ENCODE results near the gene ITGA2B. TPM values are rescaled to one million over a fixed set of nuclear protein-coding genes. Genes with fewer than 3 reads are reported as not detected.
"Not testable (repeated sequence)": the region's sequence is repeated elsewhere in the genome, so short reads cannot be mapped to it uniquely, and the experiment has no call there.

The ITGA2B gene
- total RNA-seq, 2 donors from 2014 or later, result 1.0 to 2.6 TPM

DNA sequence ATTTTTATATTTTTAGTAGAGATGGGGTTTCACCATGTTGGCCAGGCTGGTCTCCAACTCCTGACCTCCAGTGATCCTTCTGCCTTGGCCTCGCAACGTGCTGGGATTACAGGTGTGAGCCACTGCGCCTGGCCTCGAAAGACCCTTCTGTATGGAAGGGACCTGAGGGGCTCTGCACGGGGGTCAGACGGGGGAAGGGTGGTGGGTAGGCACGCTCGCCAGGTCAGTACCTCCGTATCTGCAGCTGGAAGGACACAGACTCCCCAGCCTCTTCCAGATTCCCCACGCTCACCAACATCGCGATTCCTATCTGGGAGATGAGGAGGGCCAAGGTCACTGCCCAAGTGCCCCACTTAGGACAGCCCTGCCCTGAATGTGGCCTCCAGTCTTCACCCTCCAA lies 12.7 kb downstream of the ITGA2B start:
- Histone ChIP-seq H3K27me3 (no peaks in the 10 kb centered on the region), H3K4me1 (peaks cover 0 to 26% of the 10 kb centered on the region in 2 donors), H3K36me3 (no peaks in the 10 kb centered on the region), H3K4me3 (no peak overlapping the region), H3K9me3 (no peaks in the 10 kb centered on the region), H3K27ac (no peak overlapping the region)
- no peak for DNase-seq (ENCODE audit: low spot score)
- TF ChIP-seq, protein P1, sequence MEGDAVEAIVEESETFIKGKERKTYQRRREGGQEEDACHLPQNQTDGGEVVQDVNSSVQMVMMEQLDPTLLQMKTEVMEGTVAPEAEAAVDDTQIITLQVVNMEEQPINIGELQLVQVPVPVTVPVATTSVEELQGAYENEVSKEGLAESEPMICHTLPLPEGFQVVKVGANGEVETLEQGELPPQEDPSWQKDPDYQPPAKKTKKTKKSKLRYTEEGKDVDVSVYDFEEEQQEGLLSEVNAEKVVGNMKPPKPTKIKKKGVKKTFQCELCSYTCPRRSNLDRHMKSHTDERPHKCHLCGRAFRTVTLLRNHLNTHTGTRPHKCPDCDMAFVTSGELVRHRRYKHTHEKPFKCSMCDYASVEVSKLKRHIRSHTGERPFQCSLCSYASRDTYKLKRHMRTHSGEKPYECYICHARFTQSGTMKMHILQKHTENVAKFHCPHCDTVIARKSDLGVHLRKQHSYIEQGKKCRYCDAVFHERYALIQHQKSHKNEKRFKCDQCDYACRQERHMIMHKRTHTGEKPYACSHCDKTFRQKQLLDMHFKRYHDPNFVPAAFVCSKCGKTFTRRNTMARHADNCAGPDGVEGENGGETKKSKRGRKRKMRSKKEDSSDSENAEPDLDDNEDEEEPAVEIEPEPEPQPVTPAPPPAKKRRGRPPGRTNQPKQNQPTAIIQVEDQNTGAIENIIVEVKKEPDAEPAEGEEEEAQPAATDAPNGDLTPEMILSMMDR (IDR thresholded peaks at IDR 0.05), result no peak

DNA sequence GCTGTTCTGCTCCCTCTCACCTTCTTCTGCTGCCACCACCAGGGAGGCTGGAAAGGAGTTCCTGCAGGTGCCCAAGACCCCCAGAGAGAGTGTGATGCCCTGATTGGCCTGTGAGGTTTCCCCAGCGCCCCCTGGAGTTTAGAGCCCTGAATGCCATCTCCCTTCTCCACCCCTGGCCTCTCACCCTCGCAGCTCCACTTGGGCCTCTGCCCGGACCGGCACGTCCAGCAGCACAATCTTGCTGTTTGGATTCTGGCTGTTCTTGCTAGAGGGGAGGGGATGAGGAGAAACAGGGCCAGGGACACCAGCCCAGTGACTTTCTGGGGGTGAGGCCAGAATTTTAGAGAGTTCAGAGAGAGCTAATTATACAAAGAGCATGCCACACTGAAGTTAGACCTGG lies 13.3 kb downstream of the ITGA2B start:
- TF ChIP-seq, protein P1 (IDR thresholded peaks at IDR 0.05), result peak; percentile 32 to 58
- Histone ChIP-seq H3K4me1 (peaks cover 0 to 26% of the 10 kb centered on the region in 2 donors), H3K4me3 (no peak overlapping the region), H3K27ac (no peak overlapping the region), H3K36me3 (no peaks in the 10 kb centered on the region), H3K27me3 (no peaks in the 10 kb centered on the region), H3K9me3 (no peaks in the 10 kb centered on the region)
- no peak for DNase-seq (ENCODE audit: low spot score)

DNA sequence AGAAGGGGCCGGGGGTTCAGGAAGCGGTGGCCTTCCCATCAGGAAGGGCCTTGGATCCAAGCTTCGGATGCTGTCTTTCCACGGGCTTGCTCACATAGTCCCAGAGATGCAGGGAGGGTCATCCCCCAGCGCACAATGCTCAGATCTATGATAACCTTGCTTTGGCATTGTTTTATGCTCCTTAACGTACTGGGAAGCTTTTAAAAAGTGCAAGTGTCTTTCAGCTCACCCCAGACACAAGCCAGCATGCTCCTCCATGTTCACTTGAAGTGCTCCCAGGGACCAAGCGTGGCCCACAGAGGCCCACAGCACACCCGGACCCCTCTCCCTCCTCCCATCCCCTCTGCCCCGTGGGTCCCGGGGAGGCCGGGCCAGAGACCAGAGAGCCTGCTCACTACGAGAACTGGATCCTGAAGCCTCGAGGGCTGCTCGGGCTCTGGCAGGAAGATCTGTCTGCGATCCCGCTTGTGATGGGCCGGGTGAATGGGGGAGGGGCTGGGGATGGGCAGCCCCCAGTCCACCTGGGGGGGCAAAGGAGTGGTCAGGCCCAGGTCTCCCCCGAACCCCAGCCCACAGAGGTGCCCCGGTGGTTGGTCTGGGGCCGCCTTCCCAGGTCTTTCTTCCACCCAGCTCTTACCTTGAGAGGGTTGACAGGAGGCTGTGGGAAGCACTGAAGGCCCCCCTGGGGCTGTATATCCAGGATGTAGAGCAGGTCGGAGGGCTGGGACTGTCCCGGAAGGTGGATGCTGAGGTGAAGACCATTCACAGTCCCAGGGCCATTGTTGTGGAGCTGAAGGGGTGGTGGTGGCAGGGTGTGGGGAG lies 14.0 kb downstream of the ITGA2B start:
- Histone ChIP-seq H3K4me1 (peaks cover 0 to 26% of the 10 kb centered on the region in 2 donors), H3K9me3 (no peaks in the 10 kb centered on the region), H3K4me3 (no peak overlapping the region), H3K27ac (no peak overlapping the region), H3K36me3 (no peaks in the 10 kb centered on the region), H3K27me3 (no peaks in the 10 kb centered on the region)
- TF ChIP-seq, protein P1 (IDR thresholded peaks at IDR 0.05), result no peak
- no peak for DNase-seq (ENCODE audit: low spot score)

DNA sequence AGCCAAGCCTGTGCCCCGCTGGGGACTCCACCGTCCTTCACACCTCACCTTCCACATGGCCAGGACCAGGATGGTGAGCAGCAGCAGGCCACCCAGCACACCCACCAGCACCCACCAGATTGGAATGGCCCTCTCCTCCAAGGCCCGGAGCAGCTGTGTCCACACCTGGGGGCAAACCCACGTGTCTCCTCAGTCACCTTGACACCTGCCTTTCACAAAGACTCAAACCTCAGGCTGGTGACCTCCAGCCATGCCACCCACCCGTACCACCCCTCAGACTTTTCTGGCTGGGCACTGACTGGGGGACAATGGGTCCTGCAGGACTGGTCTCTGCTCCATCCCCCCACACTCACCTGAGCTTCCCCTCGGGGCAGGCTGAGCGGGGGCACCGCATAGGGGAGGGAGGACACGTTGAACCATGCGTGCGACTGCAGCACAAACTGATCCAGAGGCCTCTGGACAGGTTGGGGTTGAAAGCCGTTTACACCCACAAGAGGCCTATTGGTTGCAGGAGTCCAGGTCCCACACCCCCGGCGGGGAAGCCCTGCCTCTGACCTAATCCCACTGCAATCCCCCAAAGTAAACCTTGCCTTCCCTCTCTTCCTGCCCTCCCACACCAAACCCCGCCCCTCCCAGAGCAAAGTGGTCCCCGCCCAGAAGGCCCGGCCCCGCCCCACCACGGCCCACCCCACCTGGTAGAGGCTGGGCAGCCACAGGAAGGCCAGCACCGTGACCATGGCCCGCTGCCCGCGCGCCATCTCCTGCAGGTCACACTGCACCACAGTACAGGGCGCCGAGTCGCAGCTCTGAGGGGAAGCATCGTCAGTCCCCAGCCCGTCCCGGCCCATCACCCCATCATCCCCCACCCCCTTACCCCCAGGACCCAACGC lies 14.9 kb downstream of the ITGA2B start:
- no peak for DNase-seq (ENCODE audit: low spot score)
- no peaks in the 10 kb centered on the region for H3K9me3 ChIP-seq
- no peaks in the 10 kb centered on the region for H3K27me3 ChIP-seq
- no peak overlapping the region for H3K4me3 ChIP-seq
- no peak overlapping the region for H3K27ac ChIP-seq
- TF ChIP-seq, protein P1 (IDR thresholded peaks at IDR 0.05), result no peak
- peaks cover 0 to 26% of the 10 kb centered on the region in 2 donors for H3K4me1 ChIP-seq
- H3K36me3 ChIP-seq, result no peaks in the 10 kb centered on the region

DNA sequence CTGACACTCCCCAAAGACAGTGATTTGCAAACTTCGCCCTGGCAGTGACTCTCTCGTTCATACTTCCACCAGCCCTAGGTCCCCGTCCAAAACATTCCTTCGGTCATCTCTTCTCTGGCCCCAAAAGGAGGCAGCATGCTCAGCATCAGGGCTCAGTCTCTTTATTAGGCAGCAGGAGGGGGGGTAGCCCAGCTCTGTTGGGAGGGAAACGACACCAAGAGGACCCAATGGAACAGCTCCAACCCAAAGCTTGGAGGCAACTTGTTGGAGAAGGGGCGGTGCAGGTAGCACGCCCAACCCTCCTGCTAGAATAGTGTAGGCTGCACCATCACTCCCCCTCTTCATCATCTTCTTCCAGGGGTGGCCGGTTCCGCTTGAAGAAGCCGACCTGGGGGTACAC lies 17.4 kb downstream of the ITGA2B start:
- Histone ChIP-seq H3K9me3 (no peaks in the 10 kb centered on the region), H3K36me3 (no peaks in the 10 kb centered on the region), H3K4me3 (no peak overlapping the region), H3K4me1 (peaks cover 0 to 26% of the 10 kb centered on the region in 2 donors), H3K27ac (no peak overlapping the region), H3K27me3 (no peaks in the 10 kb centered on the region)
- TF ChIP-seq, protein P1 (IDR thresholded peaks at IDR 0.05), result no peak
- no peak for DNase-seq (ENCODE audit: low spot score)

DNA sequence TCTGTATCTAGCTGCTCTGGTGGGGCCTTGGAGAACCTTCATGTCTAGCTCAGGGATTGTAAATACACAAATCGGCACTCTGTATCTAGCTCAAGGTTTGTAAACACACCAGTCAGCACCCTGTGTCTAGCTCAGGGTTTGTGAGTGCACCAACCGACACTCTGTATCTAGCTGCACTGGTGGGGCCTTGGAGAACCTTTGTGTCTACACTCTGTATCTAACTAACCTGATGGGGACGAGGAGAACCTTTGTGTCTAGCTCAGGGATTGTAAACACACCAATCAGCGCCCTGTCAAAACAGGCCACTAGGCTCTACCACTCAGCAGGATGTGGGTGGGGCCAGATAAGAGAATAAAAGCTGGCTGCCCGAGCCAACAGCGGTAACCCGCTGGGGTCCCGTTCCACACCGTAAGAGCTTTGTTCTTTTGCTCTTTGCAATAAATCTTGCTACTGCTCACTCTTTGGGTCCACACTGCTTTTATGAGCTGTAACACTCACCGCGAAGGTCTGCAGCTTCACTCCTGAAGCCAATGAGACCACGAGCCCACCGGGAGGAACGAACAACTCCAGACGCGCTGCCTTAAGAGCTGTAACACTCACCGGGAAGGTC lies 19.9 kb downstream of the ITGA2B start:
- not testable (repeated sequence) for H3K9me3 ChIP-seq; DNase-seq (ENCODE audit: low spot score); H3K27me3 ChIP-seq; H3K4me1 ChIP-seq; H3K4me3 ChIP-seq; H3K27ac ChIP-seq; H3K36me3 ChIP-seq

DNA sequence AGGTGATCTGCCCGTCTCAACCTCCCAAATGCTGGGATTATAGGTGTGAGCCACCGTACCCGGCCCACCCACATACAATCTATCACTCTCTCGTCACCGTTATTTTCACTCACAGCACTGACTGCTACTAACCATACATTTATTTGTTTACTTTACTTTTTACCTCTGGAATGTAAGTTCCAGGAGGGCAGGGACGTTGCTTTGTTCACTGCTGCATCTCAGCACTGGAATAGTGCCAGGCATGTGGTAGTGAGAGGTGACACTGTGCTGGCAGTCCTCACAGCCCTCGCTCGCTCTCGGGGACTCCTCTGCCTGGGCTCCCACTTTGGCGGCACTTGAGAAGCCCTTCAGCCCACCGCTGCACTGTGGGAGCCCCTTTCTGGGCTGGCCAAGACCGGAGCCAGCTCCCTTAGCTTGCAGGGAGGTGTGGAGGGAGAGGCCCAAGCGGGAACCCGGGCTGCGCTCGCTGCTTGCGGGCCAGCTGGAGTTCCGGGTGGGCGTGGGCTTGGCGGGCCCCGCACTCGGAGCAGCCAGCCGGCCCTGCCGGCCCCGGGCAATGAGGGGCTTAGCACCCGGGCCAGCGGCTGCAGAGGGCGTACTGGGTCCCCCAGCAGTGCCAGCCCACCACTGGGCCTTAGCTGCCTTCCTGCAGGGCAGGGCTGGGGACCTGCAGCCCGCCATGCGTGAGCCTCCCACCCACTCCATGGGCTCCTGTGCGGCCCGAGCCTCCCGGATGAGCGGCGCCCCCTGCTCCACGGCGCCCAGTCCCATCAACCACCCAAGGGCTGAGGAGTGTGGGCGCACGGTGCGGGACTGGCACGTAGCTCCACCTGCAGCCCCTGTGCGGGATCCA lies 20.8 kb downstream of the ITGA2B start:
- not testable (repeated sequence) for H3K9me3 ChIP-seq; H3K4me3 ChIP-seq; H3K27ac ChIP-seq; H3K36me3 ChIP-seq; DNase-seq (ENCODE audit: low spot score); H3K27me3 ChIP-seq; H3K4me1 ChIP-seq

All from right atrium auricular region (tissue), 2 donors.